GM18498 (cell line): ENCODE data around the gene CRABP1.

Experiments used
- ATAC-seq: cut with Tn5 transposase; IDR thresholded peaks from one replicate; pipeline ENCODE4 v1.9.1; 2021; ENCODE audit warnings: mild to moderate bottlenecking, moderate library complexity; ENCODE audit not compliant: unreplicated experiment

Gene CRABP1

GRCh38 chr15:78343276-78344060, 3.3 kb downstream of the CRABP1 start:
- no peak for ATAC-seq

GRCh38 chr15:78345396-78346125, 5.4 kb downstream of the CRABP1 start:
- ATAC-seq, result no peak

- ATAC-seq, result no peak
These were observed 7.7 kb downstream of the CRABP1 start for GRCh38 chr15:78347586-78348543.

GRCh38 chr15:78350058-78350457, 9.9 kb downstream of the CRABP1 start:
- no peak for ATAC-seq

GRCh38 chr15:78351539-78351938, 11.4 kb downstream of the CRABP1 start:
- no peak for ATAC-seq

- ATAC-seq, result no peak
These were observed 12.9 kb downstream of the CRABP1 start for GRCh38 chr15:78353093-78353492.

- no peak for ATAC-seq
These were observed 15.0 kb downstream of the CRABP1 start for GRCh38 chr15:78355177-78355576.

- no peak for ATAC-seq
These were observed 18.1 kb downstream of the CRABP1 start for GRCh38 chr15:78358102-78358870.

- ATAC-seq, result no peak
These were observed 19.1 kb downstream of the CRABP1 start for GRCh38 chr15:78359041-78359808.

- ATAC-seq, result no peak
These were observed 20.2 kb downstream of the CRABP1 start for GRCh38 chr15:78360367-78360801.

GRCh38 chr15:78360958-78361718, 21.0 kb downstream of the CRABP1 start:
- ATAC-seq, result no peak

GRCh38 chr15:78361771-78362506, 21.8 kb downstream of the CRABP1 start:
- no peak for ATAC-seq

GRCh38 chr15:78362716-78363380, 22.7 kb downstream of the CRABP1 start:
- no peak for ATAC-seq

- ATAC-seq, result no peak
These were observed 23.2 kb downstream of the CRABP1 start for GRCh38 chr15:78363381-78363734.

GRCh38 chr15:78364233-78364632, 24.1 kb downstream of the CRABP1 start:
- ATAC-seq, result no peak

GRCh38 chr15:78365917-78366316, 25.8 kb downstream of the CRABP1 start:
- no peak for ATAC-seq

- ATAC-seq, result no peak
These were observed 26.2 kb downstream of the CRABP1 start for GRCh38 chr15:78366342-78366741.

GRCh38 chr15:78368651-78369050, 28.5 kb downstream of the CRABP1 start:
- no peak for ATAC-seq
